ENCODE results near the gene MYF6. TPM values are rescaled to one million over a fixed set of nuclear protein-coding genes. Genes with fewer than 3 reads are reported as not detected.

MYF6 gene
- total and polyA plus RNA-seq, 9 of the 15 experiments (the other 6 are each of a cell fraction or from before 2014, with no cell fraction given), result not detected

DNA sequence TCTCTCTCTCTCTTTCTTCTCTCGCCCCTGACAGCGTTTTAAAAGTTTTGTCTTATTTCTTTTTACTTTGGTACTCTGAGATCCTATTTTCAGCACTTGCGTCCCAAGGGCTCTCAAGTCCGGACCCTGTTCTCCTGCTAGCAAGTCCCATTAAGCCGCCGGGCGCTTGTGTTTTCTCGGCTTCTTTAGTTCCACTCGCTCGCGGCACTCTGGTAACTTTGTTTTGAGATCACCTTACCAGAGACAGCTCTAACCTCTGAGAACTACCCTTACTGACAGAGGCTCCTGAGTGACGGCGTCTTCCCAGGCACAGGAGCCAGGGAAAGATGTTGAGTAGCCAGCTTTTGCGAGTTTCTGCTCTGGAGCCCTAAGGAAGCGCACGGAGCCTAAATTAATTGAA lies 6.6 kb downstream of the MYF6 start:
- in situ Hi-C loops (cut with MboI), result no loop called here
- no TSS peak for BruUV-seq (replicated peaks)
- TF ChIP-seq NR1H2 (CRISPR knock-in tag; IDR thresholded peaks at IDR 0.05), result no peak
- no peak for TF ChIP-seq ZNF551 (CRISPR knock-in tag; IDR thresholded peaks at IDR 0.05)
- no peak for TF ChIP-seq LEF1 (IDR thresholded peaks at IDR 0.05)
- TF ChIP-seq, protein P1, sequence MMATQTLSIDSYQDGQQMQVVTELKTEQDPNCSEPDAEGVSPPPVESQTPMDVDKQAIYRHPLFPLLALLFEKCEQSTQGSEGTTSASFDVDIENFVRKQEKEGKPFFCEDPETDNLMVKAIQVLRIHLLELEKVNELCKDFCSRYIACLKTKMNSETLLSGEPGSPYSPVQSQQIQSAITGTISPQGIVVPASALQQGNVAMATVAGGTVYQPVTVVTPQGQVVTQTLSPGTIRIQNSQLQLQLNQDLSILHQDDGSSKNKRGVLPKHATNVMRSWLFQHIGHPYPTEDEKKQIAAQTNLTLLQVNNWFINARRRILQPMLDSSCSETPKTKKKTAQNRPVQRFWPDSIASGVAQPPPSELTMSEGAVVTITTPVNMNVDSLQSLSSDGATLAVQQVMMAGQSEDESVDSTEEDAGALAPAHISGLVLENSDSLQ (IDR thresholded peaks at IDR 0.05), result no peak
- TF ChIP-seq MCM3 (IDR thresholded peaks at IDR 0.05), result no peak
- TF ChIP-seq, protein P2, sequence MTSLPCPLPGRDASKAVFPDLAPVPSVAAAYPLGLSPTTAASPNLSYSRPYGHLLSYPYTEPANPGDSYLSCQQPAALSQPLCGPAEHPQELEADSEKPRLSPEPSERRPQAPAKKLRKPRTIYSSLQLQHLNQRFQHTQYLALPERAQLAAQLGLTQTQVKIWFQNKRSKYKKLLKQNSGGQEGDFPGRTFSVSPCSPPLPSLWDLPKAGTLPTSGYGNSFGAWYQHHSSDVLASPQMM (CRISPR knock-in tag; IDR thresholded peaks at IDR 0.05), result no peak
- no peak for TF ChIP-seq KHSRP (IDR thresholded peaks at IDR 0.05)

More for the DNA sequence above, 6.6 kb downstream of the MYF6 start:
- Histone ChIP-seq H2AFZ (ENCODE audit: low read depth, low read length) (no peak overlapping the region), H3K79me2 (ENCODE audit: control insufficient read depth, insufficient read depth, low read length) (no peaks in the 10 kb centered on the region), H3K9me3 (replicated peaks; ENCODE audit: control insufficient read depth, insufficient read depth, low read depth, low read length) (no peaks in the 10 kb centered on the region), H3K27ac (ENCODE audit: extremely low read depth, low read depth, low read length) (no peak overlapping the region), H3K4me1 (replicated peaks in 1 of 2; ENCODE audit: control insufficient read depth in 2 of 2, insufficient read depth in 2 of 2, low read length in 2 of 2) (no peaks in the 10 kb centered on the region), H4K20me1 (replicated peaks; ENCODE audit: control insufficient read depth, insufficient read depth, low read length) (no peaks in the 10 kb centered on the region), H3K9ac (ENCODE audit: insufficient read depth in 1 of 2, low read depth in 2 of 2, low read length in 2 of 2) (no peak overlapping the region), H3K27me3 (ENCODE audit: control insufficient read depth in 2 of 2, insufficient read depth in 2 of 2, low read length in 2 of 2) (no peaks in the 10 kb centered on the region), H3K4me2 (ENCODE audit: insufficient read depth, low read length) (no peak overlapping the region), H3K4me3 (no peak overlapping the region), H3K36me3 (ENCODE audit: control insufficient read depth, insufficient read depth, low read length) (no peaks in the 10 kb centered on the region), H3K9me1 (ENCODE audit: control insufficient read depth, insufficient read depth, low read length) (no peaks in the 10 kb centered on the region)
- no peak for DNase-seq (ENCODE audit: extremely low read depth in 1 of 4, low spot score in 3 of 4)
- intact Hi-C loops (cut with micrococcal nuclease), result no loop called here
- ATAC-seq, result no peak
- ChIA-PET CTCF (ENCODE audit: low intra/inter-chr PET ratio) (no interaction called here), POLR2A (no interaction called here)
- no peak for FAIRE-seq
- under 1% methylated on average over 14 of the region's 16 CpGs for WGBS (ENCODE audit: insufficient coverage, low coverage, missing lambda C conversion rate)
